ENCODE measurements around the gene AGAP3.

DNA sequence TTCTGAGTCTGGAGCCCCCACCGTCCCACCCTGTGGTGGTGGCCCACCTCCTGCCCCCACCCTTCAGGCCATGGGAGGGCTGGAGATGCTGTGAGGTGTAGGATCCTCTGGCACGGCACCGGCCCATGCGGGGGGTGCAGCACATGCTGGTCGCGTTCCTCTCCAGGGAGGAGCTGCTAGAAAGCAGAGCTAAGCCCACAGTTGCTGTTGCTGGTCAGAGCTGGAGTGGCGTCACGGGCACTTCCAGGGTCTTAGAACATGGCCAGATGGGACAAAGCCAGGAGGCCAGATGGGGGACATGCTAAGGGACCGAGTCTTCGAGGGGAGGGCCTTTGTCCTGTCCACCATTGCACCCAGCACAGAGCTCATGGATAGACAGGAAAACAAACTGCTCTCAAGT lies 21.6 kb downstream of the AGAP3 start:
- no peak for TF ChIP-seq POLR2A (IDR thresholded peaks at IDR 0.05; ENCODE audit: low read depth, low read length)
- no peak for TF ChIP-seq PAX5 (IDR thresholded peaks at IDR 0.05; ENCODE audit: insufficient read depth, low read length, severe bottlenecking)

All from GM12891 (cell line).